Myocyte (in vitro differentiated cells): ENCODE results near the gene UNC93B1. TPM values are rescaled to one million over a fixed set of nuclear protein-coding genes. Genes with fewer than 3 reads are reported as not detected.
A peak's percentile ranks its signal among the peaks of the same experiment; 100 is the strongest.

Source experiments
- DNase-seq: peaks from one replicate; pipeline ENCODE4 v3.0.0-alpha.2; 2012; ENCODE audit warnings: low read depth
- total RNA-seq: library from RNA; depleted of rRNA; stranded (reverse); fragments of >200 nt; gene quantifications from 2 replicates; pipeline ENCODE4 v1.2.3, GENCODE V29; 2014

Gene UNC93B1
- total RNA-seq, 1 donor from 2014 or later, result 25.0 TPM

GRCh38 chr11:68040957-68041591 lies 37.2 kb upstream of the UNC93B1 start:
- DNase-seq, result no peak

- DNase-seq, result peak; percentile 26
Observed at GRCh38 chr11:68040101-68040956, 36.4 kb upstream of the UNC93B1 start.

DNA sequence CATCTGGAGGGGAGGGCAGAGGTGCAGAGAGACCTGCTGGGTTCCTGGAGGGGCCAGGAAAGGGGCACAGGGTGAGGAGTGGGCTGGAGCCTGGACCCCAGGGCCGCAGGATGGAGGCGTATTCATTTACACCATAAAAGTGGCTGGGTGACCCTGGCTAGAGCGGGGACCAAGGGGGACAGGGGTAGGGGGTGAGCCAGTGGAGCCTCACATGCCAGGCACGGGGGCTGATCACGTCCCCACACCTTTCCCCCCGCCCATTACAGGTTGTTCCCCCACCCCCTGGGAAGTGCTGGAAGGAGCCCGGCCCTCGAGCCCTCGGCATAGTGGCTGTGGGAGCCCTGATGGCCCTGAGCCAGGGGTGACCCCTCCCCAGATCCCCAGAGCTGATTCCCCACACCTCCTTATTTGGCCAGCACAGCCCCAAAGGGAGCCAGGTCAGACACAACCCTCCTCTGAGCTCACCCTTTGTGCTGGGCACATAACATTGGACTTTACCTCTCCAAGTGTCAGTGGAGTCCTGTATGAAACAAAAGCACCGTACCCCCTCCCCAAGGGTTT lies 35.7 kb upstream of the UNC93B1 start:
- DNase-seq, result no peak

DNA sequence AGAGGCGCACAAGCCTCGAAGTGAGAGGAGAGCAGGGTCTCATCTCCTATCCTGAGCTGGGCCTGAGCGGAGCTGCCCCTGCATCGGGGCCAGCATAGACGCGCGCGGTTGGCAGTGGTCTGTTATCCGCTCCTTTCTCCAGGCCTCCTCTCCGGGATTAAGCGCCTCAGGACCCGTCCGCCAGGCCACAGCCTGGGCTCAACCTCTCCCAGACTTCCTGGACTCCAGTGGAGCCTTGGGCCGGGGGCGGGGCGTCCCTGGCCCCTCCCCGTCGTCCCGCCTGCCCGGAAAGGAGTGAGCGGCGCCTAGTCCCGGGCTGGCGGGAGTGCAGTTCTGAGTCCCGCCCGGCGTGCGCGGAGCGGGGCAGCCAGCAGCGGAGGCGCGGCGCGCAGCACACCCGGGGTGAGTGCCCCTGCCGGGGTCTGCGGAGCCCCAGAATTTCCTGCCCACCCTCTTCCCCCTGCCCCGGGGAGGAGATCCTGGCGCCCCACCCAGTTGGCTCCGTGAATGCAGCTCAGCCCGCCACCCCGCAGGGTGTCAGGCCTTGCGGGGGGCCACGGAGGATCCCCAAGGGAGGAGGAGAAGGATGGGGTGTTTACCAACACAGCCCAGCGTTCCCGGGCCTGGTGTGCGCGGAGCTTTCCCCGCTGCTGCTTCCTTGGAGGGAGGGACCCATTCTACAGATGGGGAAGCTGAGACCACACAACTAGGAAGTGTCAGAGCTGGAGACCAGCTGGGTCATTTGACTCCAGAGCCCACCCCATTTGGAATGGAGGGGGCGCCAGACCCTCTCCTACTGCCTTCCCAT lies 35.0 kb upstream of the UNC93B1 start, which contains the start of gene TCIRG1:
Gene TCIRG1 (plus strand): TSS at position 308 of the 808 bp plus-strand sequence. CDS start 2,247 bp downstream, outside the sequence.
- peak; percentile 72 for DNase-seq

GRCh38 chr11:68038226-68038717 lies 34.4 kb upstream of the UNC93B1 start:
- peak; percentile 54 for DNase-seq

DNA sequence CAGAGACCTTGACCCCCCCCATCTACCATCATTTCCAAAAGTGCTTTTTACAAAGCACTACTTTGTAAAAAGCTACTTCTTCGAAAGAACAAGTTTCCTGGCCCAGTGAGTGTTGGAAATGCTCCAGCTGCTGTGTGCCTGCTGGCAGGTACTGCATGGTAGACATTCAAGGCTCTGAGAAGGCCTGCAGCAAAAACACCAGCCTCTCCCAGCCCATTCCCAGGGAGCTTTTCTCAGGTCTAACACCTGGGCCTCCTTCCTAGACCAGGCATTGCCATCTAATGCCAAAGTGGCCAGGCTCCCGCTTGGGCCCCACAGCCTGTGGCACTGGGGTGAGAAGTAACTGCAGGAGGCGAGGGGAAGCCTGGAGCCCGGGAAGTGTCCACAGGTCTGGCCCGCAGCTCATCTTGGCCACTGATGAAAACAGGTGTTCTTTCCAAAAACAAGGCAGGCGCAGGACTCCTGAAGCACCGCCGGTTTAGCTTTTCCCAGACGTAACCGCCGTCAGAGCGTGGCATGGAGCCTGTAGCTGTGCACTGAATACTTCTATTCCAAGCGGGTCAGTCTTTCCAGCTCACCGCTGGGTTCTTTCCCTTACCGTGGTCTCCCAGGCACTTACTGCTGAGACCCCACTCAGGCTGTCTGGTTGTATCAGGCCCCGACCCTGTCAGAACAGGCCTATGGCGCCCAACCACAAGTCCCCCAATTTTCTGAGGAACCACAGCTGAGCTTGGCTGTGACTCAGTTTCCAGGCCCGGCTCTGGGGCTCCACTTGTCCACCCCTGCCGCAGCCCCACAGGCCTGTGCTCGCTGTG lies 33.7 kb upstream of the UNC93B1 start:
- DNase-seq, result no peak

DNA sequence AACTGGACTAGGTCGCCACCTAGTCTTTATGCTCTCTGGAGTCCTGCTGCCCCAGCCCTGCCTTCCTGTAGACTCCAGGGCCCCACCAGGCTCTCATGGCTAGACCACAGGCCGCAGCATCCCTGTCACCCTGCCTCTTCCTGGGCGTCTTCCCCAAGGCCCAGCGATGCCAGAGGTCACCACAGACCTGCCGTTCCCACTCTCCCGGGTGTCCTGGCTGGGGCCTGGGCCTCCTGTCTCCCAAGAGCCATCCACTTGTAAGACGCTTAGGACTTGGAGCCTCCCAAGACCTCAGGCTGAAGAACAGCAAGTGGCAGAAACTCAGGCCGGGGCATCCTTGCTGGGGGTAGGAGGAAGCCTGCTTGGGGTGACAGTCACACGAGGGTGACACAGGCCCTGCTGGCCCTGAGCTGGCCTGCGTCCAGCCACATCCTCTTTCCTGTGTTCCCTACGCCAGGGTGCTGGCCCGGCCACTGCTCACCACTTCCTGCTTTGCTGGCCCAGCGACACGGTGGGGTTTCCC lies 32.9 kb upstream of the UNC93B1 start:
- no peak for DNase-seq

GRCh38 chr11:68036141-68036716 lies 32.3 kb upstream of the UNC93B1 start:
- no peak for DNase-seq

- no peak for DNase-seq
Observed at GRCh38 chr11:68035266-68035876, 31.5 kb upstream of the UNC93B1 start.

GRCh38 chr11:68033708-68034045 lies 29.8 kb upstream of the UNC93B1 start:
- peak; percentile 26 for DNase-seq

- DNase-seq, result no peak
Observed at GRCh38 chr11:68032997-68033707, 29.3 kb upstream of the UNC93B1 start.

- no peak for DNase-seq
Observed at GRCh38 chr11:68032003-68032402, 28.1 kb upstream of the UNC93B1 start.

DNA sequence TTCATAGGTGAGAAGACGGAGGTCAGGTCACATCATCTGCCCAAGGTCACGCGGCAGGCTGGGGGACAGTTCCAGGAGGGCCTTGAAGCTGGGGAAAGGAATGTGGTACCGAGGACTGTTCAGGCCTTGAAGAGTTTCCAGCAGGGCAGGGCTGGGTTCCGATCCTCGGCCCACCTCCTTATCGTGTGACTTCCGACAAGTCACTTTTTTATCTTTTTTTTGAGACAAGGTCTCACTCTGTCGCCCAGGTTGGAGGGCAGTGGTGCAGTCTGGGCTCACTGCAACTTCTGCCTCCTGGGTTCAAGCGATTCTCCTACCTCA lies 27.2 kb upstream of the UNC93B1 start:
- DNase-seq, result peak; percentile 20

DNA sequence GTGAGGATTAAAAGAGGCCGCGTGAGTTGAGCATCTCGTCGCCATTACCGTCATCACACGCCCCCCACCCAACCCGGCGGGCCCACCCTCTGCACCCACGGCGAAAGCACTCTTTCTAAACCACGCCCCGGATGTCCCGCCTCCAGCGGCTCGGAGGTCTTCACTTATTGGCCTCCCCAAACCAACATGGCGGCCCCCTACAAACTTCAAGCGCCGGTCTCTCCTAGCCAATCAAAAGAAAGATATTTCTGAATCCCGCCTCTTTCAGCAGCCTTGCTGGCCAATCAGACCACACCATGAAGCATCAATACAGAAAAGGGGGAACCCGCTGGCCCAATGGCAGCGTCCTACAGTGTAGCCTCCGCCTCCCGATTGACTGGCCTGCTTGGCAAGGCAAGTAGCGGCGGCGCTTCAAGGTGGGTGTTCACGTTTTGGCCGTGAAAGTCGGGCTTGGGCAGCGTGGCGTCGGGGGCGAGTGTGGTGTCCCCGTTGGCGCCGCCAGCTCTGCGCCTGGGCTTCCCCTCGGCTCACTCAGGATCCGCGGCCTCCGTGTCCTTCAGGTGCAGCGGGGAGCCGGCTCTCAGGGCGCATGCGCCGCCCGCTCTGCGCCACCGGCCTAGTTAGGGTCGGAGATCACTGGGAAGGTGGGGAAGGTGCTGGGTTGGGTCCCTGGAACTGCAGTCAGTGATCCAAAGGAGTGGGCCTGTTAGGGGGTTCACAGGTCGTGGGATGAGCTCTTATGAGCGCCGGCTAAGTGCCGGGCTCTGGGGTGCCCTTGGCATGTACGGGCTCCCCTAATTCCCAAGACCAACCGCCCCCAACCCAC lies 26.6 kb upstream of the UNC93B1 start, which contains the start of gene NDUFS8:
Gene NDUFS8 (plus strand): TSS at position 364 of the 826 bp plus-strand sequence. CDS start 1,471 bp downstream, outside the sequence.
- peak; percentile 100 for DNase-seq

DNA sequence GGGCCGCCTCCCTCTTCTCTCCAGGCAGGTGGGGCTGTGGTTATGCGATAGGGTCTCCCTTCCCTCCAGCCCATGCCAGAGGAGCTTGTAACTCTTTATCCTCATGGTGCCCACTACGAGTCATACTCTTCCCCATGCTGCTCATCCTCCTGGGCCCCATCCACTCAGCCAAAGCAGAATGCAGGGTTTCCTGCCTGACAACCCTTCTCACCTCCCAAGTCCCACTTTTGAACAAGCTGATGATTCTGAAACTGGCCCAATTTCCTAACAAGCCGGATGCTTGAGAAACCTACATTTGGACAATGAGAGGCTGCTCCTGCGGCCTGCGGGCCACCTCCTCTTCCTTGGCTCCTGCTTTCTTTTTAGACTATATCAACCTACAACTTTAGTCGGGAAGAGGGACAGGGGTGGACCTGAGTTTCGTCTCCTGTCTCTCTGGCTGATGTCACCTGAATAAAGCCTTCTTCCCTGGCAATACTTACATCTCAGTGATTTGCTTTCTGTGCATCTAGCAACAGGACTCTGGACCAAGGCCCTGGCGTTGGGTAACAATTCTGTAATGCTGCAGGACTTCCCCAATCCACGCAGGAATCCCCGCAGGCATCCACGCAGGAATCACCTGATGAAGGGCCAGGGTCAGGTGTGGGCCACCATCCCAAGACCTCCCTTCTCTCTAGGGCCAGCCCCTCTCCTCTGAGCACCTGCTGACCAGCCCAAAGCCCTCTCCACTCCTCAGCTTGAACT lies 25.1 kb upstream of the UNC93B1 start:
- peak; percentile 36 for DNase-seq

DNA sequence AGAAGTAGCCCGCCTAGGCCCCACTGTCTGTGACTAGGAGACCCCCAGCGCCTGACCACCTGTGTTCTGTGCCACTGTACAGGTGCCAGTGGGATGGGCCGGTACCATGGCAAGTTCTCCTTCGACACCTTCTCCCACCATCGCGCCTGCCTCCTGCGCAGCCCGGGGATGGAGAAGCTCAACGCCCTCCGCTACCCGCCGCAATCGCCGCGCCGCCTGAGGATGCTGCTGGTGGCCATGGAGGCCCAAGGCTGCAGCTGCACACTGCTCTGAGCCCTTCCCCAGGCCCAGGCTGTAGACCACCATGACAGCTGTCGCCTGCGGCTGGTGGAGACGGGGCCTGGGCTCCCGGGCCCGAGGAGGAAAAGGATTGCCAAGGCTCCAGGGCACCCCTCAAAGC lies 23.8 kb upstream of the UNC93B1 start:
- DNase-seq, result no peak
